ENCODE measurements around the gene DCAF4.

DNA sequence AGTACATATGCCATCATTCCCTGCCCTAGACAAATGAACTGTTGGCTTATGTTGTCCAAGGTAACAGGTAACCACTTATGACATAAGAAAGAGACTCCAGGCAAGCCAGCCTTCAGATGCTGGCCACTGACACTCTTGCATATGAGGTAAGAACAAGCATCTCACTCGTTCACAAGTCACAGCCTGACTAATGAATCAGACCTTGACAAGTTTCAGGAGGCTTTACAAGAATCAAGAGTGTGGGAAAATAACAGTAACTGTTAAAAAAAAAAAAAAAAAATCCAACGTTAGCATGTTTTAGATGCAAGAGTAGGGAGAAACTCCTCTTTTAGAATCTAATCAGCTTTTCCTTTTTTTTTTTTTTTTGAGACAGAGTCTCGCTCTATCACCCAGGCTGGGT, 60.0 kb downstream of the DCAF4 start:
- no peak for TF ChIP-seq CTCF (conservative IDR thresholded peaks at IDR 0.05; ENCODE audit: low read depth, low read length)
- TF ChIP-seq POLR2A (IDR thresholded peaks at IDR 0.05; ENCODE audit: low read depth, low read length), result no peak
- no peak for TF ChIP-seq RAD21 (IDR thresholded peaks at IDR 0.05; ENCODE audit: low read length)
- TF ChIP-seq MAFK (IDR thresholded peaks at IDR 0.05; ENCODE audit: low read depth, low read length), result no peak
- TF ChIP-seq RFX5 (IDR thresholded peaks at IDR 0.05; ENCODE audit: low read depth, low read length), result no peak
- no peak for TF ChIP-seq NFE2L2 (IDR thresholded peaks at IDR 0.05; ENCODE audit: low read depth, low read length)
- no peak for TF ChIP-seq RCOR1 (IDR thresholded peaks at IDR 0.05; ENCODE audit: insufficient replicate concordance, low read length)
- TF ChIP-seq CEBPB (IDR thresholded peaks at IDR 0.05; ENCODE audit: low read depth, low read length), result no peak
- no peak for TF ChIP-seq CHD1 (IDR thresholded peaks at IDR 0.05; ENCODE audit: low read depth, low read length)

Data from IMR-90 (cell line).